H7 (cell line): Measurements from ENCODE around the gene CDH23. TPM values are rescaled to one million over a fixed set of nuclear protein-coding genes. Genes with fewer than 3 reads are reported as not detected.
A peak's percentile ranks its signal among the peaks of the same experiment; 100 is the strongest.

ENCODE experiments used
- DNase-seq: peaks from one replicate; pipeline ENCODE4 v3.0.0; 2012
- H3K27me3 ChIP-seq: 2 replicates; pipeline ENCODE4 v1.6.0; 2011; ENCODE audit warnings: mild to moderate bottlenecking, low read length; ENCODE audit not compliant: control insufficient read depth, insufficient read depth
- H3K36me3 ChIP-seq: replicated peaks from 2 replicates; pipeline ENCODE4 v1.5.1; 2011; ENCODE audit warnings: low read length; ENCODE audit not compliant: control insufficient read depth, insufficient read depth
- H3K4me3 ChIP-seq: 2 replicates; pipeline ENCODE4 v1.5.1; 2011; ENCODE audit warnings: low read depth, mild to moderate bottlenecking, control low read depth, low read length, moderate library complexity; ENCODE audit not compliant: insufficient read depth
- total RNA-seq: library from RNA; depleted of rRNA; stranded (reverse); fragments of >200 nt; shearing (Covaris generic); gene quantifications from 2 replicates; pipeline ENCODE4 v1.2.3, GENCODE V29; 2014

Gene CDH23
- total RNA-seq, 1 experiment from 2014 or later = 4.5 TPM

DNA sequence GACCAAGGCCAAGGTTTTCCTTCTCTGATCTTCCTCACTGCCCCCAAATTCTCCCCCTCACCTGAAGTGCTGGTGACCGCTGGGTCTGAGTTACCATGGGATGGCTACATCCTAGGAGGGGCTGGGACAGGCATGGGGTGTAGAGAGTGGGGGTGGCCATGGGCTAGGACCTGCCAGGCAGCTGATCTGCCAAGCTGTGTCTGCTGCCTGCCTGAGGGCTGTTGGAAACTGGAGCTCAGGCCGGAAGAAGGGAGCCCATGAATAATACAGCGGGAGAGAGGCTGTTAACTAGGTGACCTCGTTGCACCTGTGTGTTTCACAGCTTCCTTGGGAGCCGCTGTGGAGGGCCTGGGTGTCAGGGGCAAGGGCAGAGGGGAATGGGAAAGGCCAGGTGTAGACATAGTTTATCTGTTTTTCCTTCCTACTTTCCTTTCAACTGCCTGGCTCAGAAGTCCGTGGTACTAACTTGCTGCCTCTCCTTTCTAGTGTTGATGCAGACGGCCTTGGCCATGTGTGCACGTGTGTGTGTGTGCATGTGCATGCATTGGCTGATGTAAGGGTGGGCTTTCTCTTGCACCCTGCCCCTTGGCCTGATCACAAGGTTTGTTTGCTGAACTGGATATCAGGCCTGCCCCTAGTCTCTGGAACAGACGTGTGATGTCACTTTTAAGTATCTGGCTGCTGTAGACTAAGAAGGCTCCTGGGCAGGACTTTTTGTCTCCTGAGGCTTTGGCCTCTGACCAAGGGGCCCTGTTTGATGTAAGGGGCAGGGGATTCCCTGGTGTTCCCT is 11.9 kb downstream of the CDH23 start:
- DNase-seq = no peak
- Histone ChIP-seq H3K36me3 (no peaks in the 10 kb centered on the region), H3K27me3 (no peaks in the 10 kb centered on the region), H3K4me3 (no peak overlapping the region)

DNA sequence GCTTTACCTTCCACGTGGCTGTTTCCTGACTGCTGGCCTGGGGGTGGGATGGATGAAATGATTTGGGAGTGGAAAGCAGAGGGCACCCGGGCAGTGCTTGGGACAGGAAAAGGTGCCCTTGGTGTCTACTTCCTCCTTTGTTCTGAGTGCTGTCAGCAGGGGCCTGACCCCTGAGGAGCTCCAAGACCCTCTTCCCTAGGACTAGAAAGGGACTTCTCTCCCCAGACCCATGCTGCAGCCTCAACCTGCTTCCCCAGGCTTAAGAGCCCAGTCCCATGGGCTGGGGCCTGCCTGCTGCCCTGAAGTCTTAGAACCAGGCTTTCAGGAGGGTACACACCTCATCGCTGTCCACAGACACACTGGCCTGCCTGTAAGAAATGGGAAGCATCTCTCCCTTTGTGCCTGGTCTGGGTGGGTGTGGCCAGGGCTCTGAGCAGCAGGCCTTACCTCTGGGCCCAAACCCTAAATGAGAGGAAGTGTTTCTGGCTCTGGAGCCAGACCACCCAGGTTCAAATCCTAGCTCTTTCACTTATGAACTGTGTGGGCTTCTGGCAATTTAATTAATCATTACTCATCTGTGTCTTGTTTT is 12.9 kb downstream of the CDH23 start:
- no peak overlapping the region for H3K4me3 ChIP-seq
- no peak for DNase-seq
- no peaks in the 10 kb centered on the region for H3K36me3 ChIP-seq
- no peaks in the 10 kb centered on the region for H3K27me3 ChIP-seq

DNA sequence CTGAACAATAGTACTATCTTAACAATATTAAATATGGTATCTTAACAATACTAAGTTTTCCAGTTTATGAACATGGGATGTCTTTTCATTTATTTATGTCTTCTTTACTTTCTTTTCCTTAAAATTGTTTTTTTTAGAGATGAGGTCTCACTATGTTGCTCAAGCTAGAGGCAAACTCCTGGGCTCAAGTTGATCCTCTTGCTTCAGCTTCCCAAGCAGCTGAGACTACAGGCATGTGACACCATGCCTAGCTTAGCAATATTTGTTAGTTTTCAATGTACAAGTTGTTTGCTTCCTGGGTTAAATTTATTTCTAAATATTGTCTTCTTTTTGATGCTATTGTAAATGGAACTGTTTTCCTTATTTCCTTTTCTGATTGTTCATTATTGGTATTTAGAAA is 16.9 kb downstream of the CDH23 start:
- Histone ChIP-seq H3K27me3 (no peaks in the 10 kb centered on the region), H3K36me3 (no peaks in the 10 kb centered on the region), H3K4me3 (no peak overlapping the region)
- no peak for DNase-seq

DNA sequence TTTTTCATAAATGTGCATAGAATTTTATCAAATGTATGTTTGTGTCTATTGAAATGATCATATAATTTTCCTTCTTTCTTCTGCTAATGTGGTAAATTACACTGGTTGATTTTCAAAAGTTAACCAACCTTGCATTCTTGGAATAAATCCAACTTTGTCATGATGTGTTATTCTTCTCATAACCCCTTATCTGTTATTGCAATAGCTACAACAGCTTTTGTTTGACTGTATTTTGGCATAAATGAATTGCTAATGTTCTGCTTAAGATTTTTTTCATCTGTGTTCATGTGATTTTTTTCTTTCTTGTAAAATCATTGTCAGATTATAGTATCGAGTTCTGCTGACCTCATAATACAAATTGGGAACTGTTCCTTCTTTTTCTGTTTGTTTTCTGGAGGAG is 17.6 kb downstream of the CDH23 start:
- Histone ChIP-seq H3K4me3 (no peak overlapping the region), H3K36me3 (no peaks in the 10 kb centered on the region), H3K27me3 (no peaks in the 10 kb centered on the region)
- DNase-seq = no peak

DNA sequence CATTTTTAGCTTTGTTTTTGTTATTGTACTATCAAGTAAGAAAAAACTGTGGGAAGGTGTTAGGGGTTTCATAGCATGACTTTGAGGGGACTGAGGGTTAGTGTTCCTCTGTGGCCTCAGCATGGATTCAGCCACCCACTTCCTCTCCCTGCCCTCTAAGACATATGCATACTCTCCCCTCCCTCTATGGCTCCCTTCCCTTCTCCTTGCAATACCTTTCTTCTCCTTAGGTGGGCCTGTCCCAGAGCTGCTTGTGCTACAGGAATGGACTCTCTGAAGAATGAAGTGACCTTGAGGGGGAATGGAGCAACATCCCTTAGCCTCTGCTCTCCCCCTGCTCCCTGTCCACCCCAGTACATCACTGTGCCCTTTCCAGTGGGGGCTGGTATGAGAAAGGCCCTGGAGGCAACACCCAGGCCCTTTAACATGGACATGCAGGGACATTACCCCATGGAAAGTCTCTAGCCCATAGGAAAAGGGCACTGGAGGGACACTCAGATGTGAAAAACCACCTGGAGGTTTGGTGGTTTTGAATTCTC is 22.4 kb downstream of the CDH23 start:
- Histone ChIP-seq H3K27me3 (no peaks in the 10 kb centered on the region), H3K36me3 (no peaks in the 10 kb centered on the region), H3K4me3 (no peak overlapping the region)
- no peak for DNase-seq

DNA sequence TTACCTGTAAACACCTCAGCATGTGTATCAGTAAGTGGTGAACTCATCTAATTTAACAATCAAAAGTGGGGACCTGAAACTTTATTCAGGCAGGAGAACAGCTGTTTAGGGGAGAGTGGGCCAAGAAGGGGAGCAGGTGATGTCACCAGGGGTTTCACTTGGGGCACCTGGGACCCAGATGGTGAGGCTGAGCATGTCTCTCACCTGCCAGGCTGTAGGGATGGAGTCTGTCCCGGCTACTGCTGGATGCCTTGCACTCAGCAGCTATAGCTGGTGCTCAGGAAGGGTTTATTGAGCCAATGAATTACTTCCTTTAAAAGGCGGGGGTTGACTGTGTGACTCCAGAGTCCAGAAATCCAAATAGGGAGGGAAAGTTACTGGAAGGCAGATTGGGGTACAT is 23.0 kb downstream of the CDH23 start:
- DNase-seq = no peak
- Histone ChIP-seq H3K27me3 (no peaks in the 10 kb centered on the region), H3K4me3 (no peak overlapping the region), H3K36me3 (no peaks in the 10 kb centered on the region)

DNA sequence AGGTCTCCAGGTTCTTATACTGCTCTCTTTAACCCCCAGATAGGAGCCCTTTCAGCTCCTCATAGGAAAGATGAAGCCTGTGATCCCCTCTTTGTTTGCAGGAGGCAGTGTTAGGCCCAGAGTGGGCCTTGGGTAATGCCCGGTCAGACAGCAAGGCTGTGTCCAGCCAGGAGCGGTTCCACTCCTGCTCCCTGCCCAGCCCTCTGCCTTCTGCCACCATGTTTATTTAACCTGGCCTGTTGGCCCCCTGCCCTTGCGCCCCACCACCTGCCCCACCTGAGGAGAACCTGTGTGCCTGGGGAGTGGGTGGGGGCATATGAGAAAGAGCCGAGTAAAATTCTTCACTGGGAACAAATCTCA is 24.3 kb downstream of the CDH23 start:
- H3K4me3 ChIP-seq = no peak overlapping the region
- no peak for DNase-seq
- H3K36me3 ChIP-seq = no peaks in the 10 kb centered on the region
- H3K27me3 ChIP-seq = no peaks in the 10 kb centered on the region

DNA sequence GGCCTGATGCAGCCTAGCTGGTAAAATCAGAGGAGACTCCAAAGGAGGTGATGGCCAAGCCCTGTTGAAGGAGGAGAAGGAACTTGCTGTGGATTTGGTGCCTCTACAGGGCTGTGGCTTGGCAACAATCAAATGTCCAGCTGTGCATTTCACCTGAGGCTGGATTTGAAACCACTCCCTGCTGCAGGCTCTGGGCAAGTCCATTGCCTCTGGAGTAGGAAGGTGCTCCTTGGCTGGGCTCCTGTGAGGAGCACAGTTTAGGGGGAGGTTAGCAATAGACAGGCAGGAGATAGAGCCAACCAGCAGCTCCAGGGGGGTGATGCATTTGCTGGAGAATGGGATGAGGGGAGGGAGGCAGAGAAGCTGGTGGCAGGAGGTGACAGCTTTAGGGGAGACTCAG is 26.5 kb downstream of the CDH23 start:
- no peaks in the 10 kb centered on the region for H3K36me3 ChIP-seq
- no peak for DNase-seq
- no peak overlapping the region for H3K4me3 ChIP-seq
- no peaks in the 10 kb centered on the region for H3K27me3 ChIP-seq

DNA sequence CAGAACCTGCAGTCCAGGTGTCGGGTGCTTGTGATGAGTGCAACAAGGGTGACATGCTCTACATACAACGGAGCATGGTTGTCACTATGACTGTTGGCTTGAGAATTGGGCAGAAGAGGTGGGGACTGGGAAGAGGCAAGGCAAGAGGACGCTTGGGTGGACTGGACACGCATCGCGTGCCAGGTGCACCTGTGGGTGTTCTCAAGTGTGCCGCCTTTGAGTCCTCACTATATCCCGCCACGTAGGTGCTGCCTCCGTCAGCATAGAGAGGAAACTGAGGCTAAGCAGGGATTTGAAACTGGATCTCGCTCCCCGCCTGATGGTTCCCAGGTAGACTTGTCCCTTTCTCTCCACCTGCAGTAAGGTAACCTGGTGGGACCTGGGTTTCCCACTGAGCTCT is 27.2 kb downstream of the CDH23 start:
- DNase-seq = no peak
- Histone ChIP-seq H3K36me3 (no peaks in the 10 kb centered on the region), H3K27me3 (no peaks in the 10 kb centered on the region), H3K4me3 (no peak overlapping the region)

DNA sequence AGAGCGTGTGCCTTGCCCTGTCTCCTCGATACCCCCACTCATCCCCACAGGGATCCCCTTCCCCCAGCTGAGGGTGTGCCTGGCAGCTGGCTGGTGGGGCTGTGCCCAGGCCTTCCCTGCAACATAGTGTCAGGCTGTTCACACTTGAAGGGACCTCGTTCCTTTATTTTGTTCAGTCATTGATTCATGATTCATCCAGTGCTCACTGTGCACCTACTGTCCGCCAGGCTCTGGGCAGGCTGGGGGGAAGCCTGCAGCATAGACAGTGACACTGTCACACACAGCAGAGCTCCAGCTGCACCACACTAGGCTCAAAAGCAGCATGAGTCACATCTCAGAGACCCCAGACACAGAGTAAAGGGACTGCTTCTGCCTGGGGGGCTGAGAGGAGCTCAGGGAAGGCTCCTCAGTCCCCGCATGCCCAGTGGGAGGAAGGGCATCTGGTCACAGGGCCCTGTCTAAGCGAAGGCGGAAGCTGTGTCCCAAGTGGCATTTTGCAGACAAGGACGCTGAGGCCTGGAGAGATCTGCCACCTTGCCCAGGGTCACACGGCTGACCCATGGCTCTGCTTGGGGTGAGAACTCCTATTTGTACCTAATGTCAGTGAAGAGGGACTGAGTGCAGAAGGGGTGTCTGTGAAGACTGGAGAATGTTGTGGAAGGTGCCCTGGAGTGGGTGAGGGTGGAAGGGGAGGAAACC is 27.9 kb downstream of the CDH23 start:
- H3K36me3 ChIP-seq = no peaks in the 10 kb centered on the region
- DNase-seq = no peak

DNA sequence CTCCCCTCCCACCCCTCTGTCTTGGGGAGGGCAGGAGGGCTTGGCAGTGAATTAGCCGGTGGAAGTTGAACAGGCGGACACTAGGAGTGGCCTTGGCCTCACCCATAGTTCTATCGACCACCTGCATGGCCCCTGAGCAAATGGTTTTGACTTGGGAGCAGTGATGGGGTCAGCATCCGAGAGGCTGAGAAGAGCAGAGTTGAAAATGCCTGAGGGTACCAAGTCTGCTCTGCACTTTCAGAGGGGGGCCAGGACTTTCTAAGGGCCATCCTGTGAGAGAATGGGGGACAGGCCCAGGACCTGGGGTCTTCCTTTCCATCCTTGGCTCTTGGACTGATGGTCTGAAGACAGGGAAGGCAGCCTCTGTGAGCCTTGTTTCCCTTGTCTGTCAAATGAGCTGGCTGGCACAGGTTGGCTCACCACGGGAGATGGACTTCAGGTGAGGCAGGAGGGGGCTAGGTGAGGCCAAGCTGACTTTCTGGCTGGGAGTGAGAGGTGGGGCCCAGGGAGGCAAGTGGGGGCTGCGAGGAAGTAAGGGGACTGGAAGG is 29.4 kb downstream of the CDH23 start:
- Histone ChIP-seq H3K27me3 (no peaks in the 10 kb centered on the region), H3K36me3 (no peaks in the 10 kb centered on the region), H3K4me3 (no peak overlapping the region)
- no peak for DNase-seq

More for the DNA sequence above, 27.9 kb downstream of the CDH23 start:
- Histone ChIP-seq H3K27me3 (no peaks in the 10 kb centered on the region), H3K4me3 (no peak overlapping the region)

DNA sequence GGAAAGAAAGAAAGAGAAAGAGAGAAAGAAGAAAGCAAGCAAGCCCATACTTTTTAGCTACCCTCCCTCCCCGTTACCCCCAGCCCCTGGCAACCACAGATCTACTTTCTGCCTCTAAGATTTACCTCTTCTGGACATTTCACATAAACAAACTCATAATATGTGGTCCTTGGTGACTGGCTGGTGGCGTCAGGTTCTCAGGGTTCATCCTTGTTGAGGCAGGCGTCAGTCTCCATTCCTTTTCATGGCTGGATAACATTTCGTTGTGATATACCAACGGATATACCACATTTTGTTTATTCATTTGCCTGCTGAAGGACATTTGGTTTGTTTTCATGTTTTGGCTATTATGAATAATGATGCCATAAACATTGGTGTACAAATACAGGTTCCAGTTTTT is 30.5 kb downstream of the CDH23 start:
- no peaks in the 10 kb centered on the region for H3K27me3 ChIP-seq
- H3K36me3 ChIP-seq = no peaks in the 10 kb centered on the region
- no peak for DNase-seq
- H3K4me3 ChIP-seq = no peak overlapping the region

DNA sequence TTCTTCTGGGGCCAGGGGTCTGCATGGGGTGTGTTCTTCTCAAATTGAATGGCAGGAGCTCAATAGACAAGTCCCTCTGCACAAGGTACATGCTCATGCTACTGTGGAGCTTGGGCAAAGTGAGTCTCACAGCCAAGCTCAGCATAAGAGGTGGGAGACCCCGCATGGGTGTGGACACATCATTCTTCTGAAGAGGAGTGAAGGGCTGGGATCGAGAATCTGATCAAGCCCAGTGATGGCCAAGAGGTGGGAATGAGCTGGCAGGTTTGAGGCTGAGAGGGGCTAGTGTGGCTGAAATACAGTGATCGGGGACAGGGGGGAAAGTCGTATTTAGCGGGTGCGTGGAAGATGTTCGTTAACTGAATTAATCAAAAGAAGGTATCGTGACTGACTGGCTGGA is 32.6 kb downstream of the CDH23 start:
- H3K27me3 ChIP-seq = no peaks in the 10 kb centered on the region
- H3K4me3 ChIP-seq = no peak overlapping the region
- H3K36me3 ChIP-seq = no peaks in the 10 kb centered on the region
- peak; percentile 16 for DNase-seq

DNA sequence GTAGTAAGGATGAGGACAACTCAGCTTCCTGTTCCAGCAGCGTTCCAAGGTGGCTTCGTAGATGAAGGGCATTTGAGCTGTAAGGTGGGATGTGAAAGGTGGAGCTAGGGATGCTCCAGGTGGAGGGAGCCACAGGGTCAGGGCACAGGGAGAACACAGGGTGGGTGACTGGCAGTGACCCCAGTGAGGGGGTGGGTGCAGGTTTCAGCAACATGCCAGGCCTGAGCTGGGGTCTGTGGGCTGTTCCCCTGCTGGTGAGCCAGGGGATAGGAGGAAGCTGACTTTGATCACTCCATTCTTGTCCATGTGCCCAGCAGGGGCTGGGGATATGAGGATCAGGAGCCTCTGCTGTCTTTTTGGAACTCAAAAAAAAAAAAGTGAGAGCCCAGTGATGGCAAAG is 33.2 kb downstream of the CDH23 start:
- Histone ChIP-seq H3K4me3 (no peak overlapping the region), H3K27me3 (no peaks in the 10 kb centered on the region), H3K36me3 (no peaks in the 10 kb centered on the region)
- peak; percentile 84 for DNase-seq
